MM.1S (cell line): Measurements from ENCODE around the gene TBC1D5.

ENCODE experiments used
- DNase-seq: peaks from one replicate; pipeline ENCODE4 v3.0.0-alpha.2; 2015
- H2AFZ ChIP-seq: fragments of 300-600 bp; sonication (generic); 2 replicates; pipeline ENCODE4 v1.6.0; 2016; ENCODE audit warnings: antibody characterized with exemption, low read length
- H3F3A ChIP-seq: fragments of 300-600 bp; sonication (generic); 2 replicates; pipeline ENCODE4 v1.6.1; 2016; ENCODE audit warnings: mild to moderate bottlenecking, antibody characterized with exemption, low read length, moderate library complexity, mixed read lengths; ENCODE audit not compliant: insufficient read depth
- H3K27ac ChIP-seq: fragments of 300-600 bp; sonication (generic); 2 replicates; pipeline ENCODE4 v1.5.1; 2016; ENCODE audit warnings: mild to moderate bottlenecking, low read length
- H3K27me3 ChIP-seq: fragments of 300-600 bp; sonication (generic); replicated peaks from 2 replicates; pipeline ENCODE4 v1.6.0; 2016; ENCODE audit warnings: low read length; ENCODE audit not compliant: insufficient read depth
- H3K36me3 ChIP-seq: fragments of 300-600 bp; sonication (generic); replicated peaks from 2 replicates; pipeline ENCODE4 v1.6.1; 2016; ENCODE audit warnings: mild to moderate bottlenecking, low read length, mixed read lengths; ENCODE audit not compliant: insufficient read depth
- H3K4me1 ChIP-seq: fragments of 300-600 bp; sonication (generic); 2 replicates; pipeline ENCODE4 v1.6.1; 2016; ENCODE audit warnings: low read length, mixed read lengths
- H3K4me2 ChIP-seq: fragments of 300-600 bp; sonication (generic); 2 replicates; pipeline ENCODE4 v1.6.0; 2016; ENCODE audit warnings: low read depth, low read length
- H3K4me3 ChIP-seq: fragments of 300-600 bp; sonication (generic); 2 replicates; pipeline ENCODE4 v1.5.1; 2016; ENCODE audit warnings: low read length, mixed read lengths
- H3K79me2 ChIP-seq: fragments of 300-600 bp; sonication (generic); 2 replicates; pipeline ENCODE4 v1.6.1; 2016; ENCODE audit warnings: mixed run types, low read length, mixed read lengths
- H3K9ac ChIP-seq: fragments of 300-600 bp; sonication (generic); 2 replicates; pipeline ENCODE4 v1.6.1; 2016; ENCODE audit warnings: low read length, mixed read lengths
- H3K9me2 ChIP-seq: fragments of 300-600 bp; sonication (generic); replicated peaks from 2 replicates; pipeline ENCODE4 v1.6.1; 2016; ENCODE audit warnings: mild to moderate bottlenecking, low read length, mixed read lengths; ENCODE audit not compliant: insufficient read depth
- H3K9me3 ChIP-seq: fragments of 300-600 bp; sonication (generic); replicated peaks from 2 replicates; pipeline ENCODE4 v1.6.1; 2016; ENCODE audit warnings: mild to moderate bottlenecking, low read length, mixed read lengths; ENCODE audit not compliant: insufficient read depth
- H4K20me1 ChIP-seq: fragments of 300-600 bp; sonication (generic); 2 replicates; pipeline ENCODE4 v1.6.1; 2016; ENCODE audit warnings: mild to moderate bottlenecking, low read length, moderate library complexity, mixed read lengths; ENCODE audit not compliant: insufficient read depth
- CTCF ChIP-seq: fragments of 300-600 bp; sonication (generic); IDR thresholded peaks from 2 replicates; pipeline ENCODE4 v1.5.1; 2016; ENCODE audit warnings: antibody characterized with exemption, low read length, mixed read lengths
- EZH2 ChIP-seq: fragments of 300-600 bp; sonication (generic); optimal IDR thresholded peaks from 2 replicates; pipeline ENCODE3; 2017; ENCODE audit warnings: low read depth, mild to moderate bottlenecking, antibody characterized with exemption, low read length, mixed read lengths
- EZH2phosphoT487 ChIP-seq: fragments of 300-600 bp; sonication (generic); IDR thresholded peaks from 2 replicates; pipeline ENCODE4 v1.6.1; 2018; ENCODE audit warnings: antibody characterized with exemption, low read length

The TBC1D5 gene

GRCh38 chr3:17745894-17746293, 3.5 kb upstream of the TBC1D5 start:
- no peak overlapping the region for H2AFZ ChIP-seq
- H3K36me3 ChIP-seq: no peaks in the 10 kb centered on the region
- H3K4me3 ChIP-seq: no peak overlapping the region
- H4K20me1 ChIP-seq: no peaks in the 10 kb centered on the region
- H3K4me2 ChIP-seq: no peak overlapping the region
- H3K4me1 ChIP-seq: peaks cover 47% of the 10 kb centered on the region
- no peaks in the 10 kb centered on the region for H3K27me3 ChIP-seq
- no peaks in the 10 kb centered on the region for H3K9me2 ChIP-seq
- H3F3A ChIP-seq: peaks cover 37% of the 10 kb centered on the region
- H3K9ac ChIP-seq: no peak overlapping the region
- H3K27ac ChIP-seq: no peak overlapping the region
- no peaks in the 10 kb centered on the region for H3K9me3 ChIP-seq
- no peak for DNase-seq
- TF ChIP-seq EZH2: no peak
- TF ChIP-seq CTCF: no peak
- no peak for TF ChIP-seq EZH2phosphoT487
- H3K79me2 ChIP-seq: peaks cover 10% of the 10 kb centered on the region

GRCh38 chr3:17745301-17745700, 2.9 kb upstream of the TBC1D5 start:
- no peaks in the 10 kb centered on the region for H4K20me1 ChIP-seq
- peaks cover 16% of the 10 kb centered on the region for H3K79me2 ChIP-seq
- no peak overlapping the region for H3K4me2 ChIP-seq
- peaks cover 49% of the 10 kb centered on the region for H3K4me1 ChIP-seq
- H3K9ac ChIP-seq: no peak overlapping the region
- no peak for DNase-seq
- H3K36me3 ChIP-seq: no peaks in the 10 kb centered on the region
- H3F3A ChIP-seq: peaks cover 41% of the 10 kb centered on the region
- TF ChIP-seq CTCF (no peak), EZH2 (no peak), EZH2phosphoT487 (no peak)
- no peaks in the 10 kb centered on the region for H3K27me3 ChIP-seq
- H3K9me3 ChIP-seq: no peaks in the 10 kb centered on the region
- H2AFZ ChIP-seq: no peak overlapping the region
- no peaks in the 10 kb centered on the region for H3K9me2 ChIP-seq
- no peak overlapping the region for H3K4me3 ChIP-seq
- H3K27ac ChIP-seq: no peak overlapping the region

GRCh38 chr3:17744693-17745092, 2.3 kb upstream of the TBC1D5 start:
- no peaks in the 10 kb centered on the region for H3K9me3 ChIP-seq
- no peaks in the 10 kb centered on the region for H3K36me3 ChIP-seq
- peaks cover 44% of the 10 kb centered on the region for H3F3A ChIP-seq
- no peak overlapping the region for H3K4me2 ChIP-seq
- H3K27me3 ChIP-seq: no peaks in the 10 kb centered on the region
- H3K9me2 ChIP-seq: no peaks in the 10 kb centered on the region
- no peak for DNase-seq
- peaks cover 22% of the 10 kb centered on the region for H3K79me2 ChIP-seq
- TF ChIP-seq EZH2phosphoT487: no peak
- TF ChIP-seq EZH2: no peak
- TF ChIP-seq CTCF: no peak
- no peaks in the 10 kb centered on the region for H4K20me1 ChIP-seq
- H3K4me3 ChIP-seq: no peak overlapping the region
- H3K27ac ChIP-seq: no peak overlapping the region
- H3K4me1 ChIP-seq: peaks cover 46% of the 10 kb centered on the region
- no peak overlapping the region for H3K9ac ChIP-seq
- no peak overlapping the region for H2AFZ ChIP-seq
